ENCODE data around the gene IQGAP2.

GRCh38 chr5:76529464-76530344 is 126.6 kb downstream of the IQGAP2 start:
- no peak for TF ChIP-seq GATA2 (IDR thresholded peaks at IDR 0.05; ENCODE audit: low read depth, low read length)
- no peak for TF ChIP-seq GATA3 (IDR thresholded peaks at IDR 0.05; ENCODE audit: low read depth, low read length)

Measured in SH-SY5Y (cell line).